GM21723 (cell line): ENCODE data around the gene ZDHHC11B.
"Not testable (repeated sequence)": the region's sequence is repeated elsewhere in the genome, so short reads cannot be mapped to it uniquely, and the experiment has no call there.

ENCODE experiments used
- ATAC-seq: cut with Tn5 transposase; IDR thresholded peaks from one replicate; pipeline ENCODE4 v1.9.1; 2021; ENCODE audit warnings: mild to moderate bottlenecking, moderate library complexity; ENCODE audit not compliant: unreplicated experiment

ZDHHC11B gene

GRCh38 chr5:785181-785705 is 714 bp upstream of the ZDHHC11B start:
- ATAC-seq, result peak; percentile 24

GRCh38 chr5:783881-784427 is 575 bp downstream of the ZDHHC11B start:
- peak; percentile 8 for ATAC-seq

- ATAC-seq, result not testable (repeated sequence)
Measured at GRCh38 chr5:783049-783802, 1.3 kb downstream of the ZDHHC11B start.

GRCh38 chr5:782356-782755 is 2.2 kb downstream of the ZDHHC11B start:
- not testable (repeated sequence) for ATAC-seq

GRCh38 chr5:780571-780970 is 4.0 kb downstream of the ZDHHC11B start:
- ATAC-seq, result not testable (repeated sequence)

GRCh38 chr5:778967-779366 is 5.6 kb downstream of the ZDHHC11B start:
- ATAC-seq, result not testable (repeated sequence)

- ATAC-seq, result not testable (repeated sequence)
Measured at GRCh38 chr5:778421-778820, 6.1 kb downstream of the ZDHHC11B start.

GRCh38 chr5:777756-778161 is 6.8 kb downstream of the ZDHHC11B start:
- no peak for ATAC-seq

GRCh38 chr5:776862-777711 is 7.4 kb downstream of the ZDHHC11B start:
- no peak for ATAC-seq

GRCh38 chr5:775961-776861 is 8.3 kb downstream of the ZDHHC11B start:
- ATAC-seq, result no peak

- not testable (repeated sequence) for ATAC-seq
Measured at GRCh38 chr5:775595-775960, 9.0 kb downstream of the ZDHHC11B start.

- ATAC-seq, result not testable (repeated sequence)
Measured at GRCh38 chr5:774854-775505, 9.5 kb downstream of the ZDHHC11B start.

GRCh38 chr5:774304-774703 is 10.2 kb downstream of the ZDHHC11B start:
- not testable (repeated sequence) for ATAC-seq

- no peak for ATAC-seq
Measured at GRCh38 chr5:773517-774264, 10.8 kb downstream of the ZDHHC11B start.

- not testable (repeated sequence) for ATAC-seq
Measured at GRCh38 chr5:772931-773330, 11.6 kb downstream of the ZDHHC11B start.

GRCh38 chr5:772547-772890 is 12.0 kb downstream of the ZDHHC11B start:
- not testable (repeated sequence) for ATAC-seq

GRCh38 chr5:771841-772546 is 12.5 kb downstream of the ZDHHC11B start:
- ATAC-seq, result not testable (repeated sequence)

- not testable (repeated sequence) for ATAC-seq
Measured at GRCh38 chr5:771087-771781, 13.3 kb downstream of the ZDHHC11B start.
